ENCODE measurements around the gene SKIDA1. TPM values are rescaled to one million over a fixed set of nuclear protein-coding genes. Genes with fewer than 3 reads are reported as not detected.

SKIDA1 gene
- total and polyA plus RNA-seq, 4 donors = 0.63 to 2.6 (median 1.6) TPM

- no peak for TF ChIP-seq CTCF (IDR thresholded peaks at IDR 0.05; ENCODE audit: low read depth, low read length, missing input control)
- TF ChIP-seq JUND (IDR thresholded peaks at IDR 0.05) = no peak
- TF ChIP-seq MAX (IDR thresholded peaks at IDR 0.05) = no peak
- no peak for TF ChIP-seq FOXA2 (IDR thresholded peaks at IDR 0.05)
- TF ChIP-seq TAF1 (conservative IDR thresholded peaks at IDR 0.05) = no peak
- no peak for TF ChIP-seq HNF4G (IDR thresholded peaks at IDR 0.05)
Observed at GRCh38 chr10:21490711-21491105, 34.8 kb downstream of the SKIDA1 start (continued).

- H3K4me3 ChIP-seq (ENCODE audit: low read depth in 1 of 3, low read length in 3 of 3) = no peak overlapping the region
- H3K27me3 ChIP-seq (ENCODE audit: control insufficient read depth in 4 of 4, insufficient read depth in 4 of 4, low read length in 3 of 4) = no peaks in the 10 kb centered on the region
- no peaks in the 10 kb centered on the region for H3K9me3 ChIP-seq (ENCODE audit: control insufficient read depth in 4 of 4, low read length in 3 of 4)
- peaks cover 0 to 8% (median 3%) of the 10 kb centered on the region in 4 donors for H3K4me1 ChIP-seq (ENCODE audit: control insufficient read depth in 4 of 4, insufficient read depth in 4 of 4, low read length in 3 of 4)
- no peak overlapping the region for H3K27ac ChIP-seq (ENCODE audit: low read depth in 1 of 2, low read length in 2 of 2)
- WGBS = 96% methylated on average over 4 of the region's 4 CpGs
- no peak for TF ChIP-seq MAX (IDR thresholded peaks at IDR 0.05)
- TF ChIP-seq ZBTB33 (IDR thresholded peaks at IDR 0.05) = no peak
- TF ChIP-seq TAF1 (conservative IDR thresholded peaks at IDR 0.05) = no peak
- TF ChIP-seq HNF4A (conservative IDR thresholded peaks at IDR 0.05) = no peak
- no peaks in the 10 kb centered on the region for H3K36me3 ChIP-seq (ENCODE audit: control insufficient read depth in 4 of 4, insufficient read depth in 3 of 4, low read depth in 1 of 4, low read length in 3 of 4)
- DNase-seq (ENCODE audit: low spot score) = no peak
- no peak overlapping the region for H3K9ac ChIP-seq (ENCODE audit: low read depth in 1 of 2, low read length in 2 of 2)
Observed at GRCh38 chr10:21490028-21490710, 35.3 kb downstream of the SKIDA1 start.

- no peak overlapping the region for H3K4me3 ChIP-seq (ENCODE audit: low read depth in 1 of 3, low read length in 3 of 3)
- 77% methylated on average over 5 of the region's 5 CpGs for WGBS
Observed at GRCh38 chr10:21488957-21489446, 36.5 kb downstream of the SKIDA1 start.

More at GRCh38 chr10:21488957-21489446, 36.5 kb downstream of the SKIDA1 start:
- DNase-seq (ENCODE audit: low spot score) = no peak
- H3K27ac ChIP-seq (ENCODE audit: low read depth in 1 of 2, low read length in 2 of 2) = no peak overlapping the region
- H3K9ac ChIP-seq (ENCODE audit: low read depth in 1 of 2, low read length in 2 of 2) = no peak overlapping the region
- no peaks in the 10 kb centered on the region for H3K36me3 ChIP-seq (ENCODE audit: control insufficient read depth in 4 of 4, insufficient read depth in 3 of 4, low read depth in 1 of 4, low read length in 3 of 4)
- no peaks in the 10 kb centered on the region for H3K27me3 ChIP-seq (ENCODE audit: control insufficient read depth in 4 of 4, insufficient read depth in 4 of 4, low read length in 3 of 4)
- peaks cover 0 to 3% (median under 1%) of the 10 kb centered on the region in 4 donors for H3K4me1 ChIP-seq (ENCODE audit: control insufficient read depth in 4 of 4, insufficient read depth in 4 of 4, low read length in 3 of 4)
- H3K9me3 ChIP-seq (ENCODE audit: control insufficient read depth in 4 of 4, low read length in 3 of 4) = no peaks in the 10 kb centered on the region
- TF ChIP-seq FOXA2 (IDR thresholded peaks at IDR 0.05) = no peak
- TF ChIP-seq REST (IDR thresholded peaks at IDR 0.05) = no peak
- no peak for TF ChIP-seq RXRA (IDR thresholded peaks at IDR 0.05)
- TF ChIP-seq HNF4A (conservative IDR thresholded peaks at IDR 0.05) = no peak
- TF ChIP-seq MAX (IDR thresholded peaks at IDR 0.05) = no peak
- no peak for TF ChIP-seq ATF3 (IDR thresholded peaks at IDR 0.05)
- no peak for TF ChIP-seq EGR1 (IDR thresholded peaks at IDR 0.05; ENCODE audit: low read depth in 2 of 2)
- TF ChIP-seq TAF1 (conservative IDR thresholded peaks at IDR 0.05) = no peak
- no peak for TF ChIP-seq YY1 (IDR thresholded peaks at IDR 0.05)
- no peak for TF ChIP-seq CTCF (IDR thresholded peaks at IDR 0.05; ENCODE audit: low read depth, low read length, missing input control)

All from liver (tissue), 9 donors.